GM21423 (cell line): ENCODE data around the gene SPHK2.
"Not testable (repeated sequence)": the region's sequence is repeated elsewhere in the genome, so short reads cannot be mapped to it uniquely, and the experiment has no call there.

ENCODE experiments used
- ATAC-seq: cut with Tn5 transposase; IDR thresholded peaks from one replicate; pipeline ENCODE4 v1.9.1; 2021; ENCODE audit warnings: mild to moderate bottlenecking, moderate library complexity; ENCODE audit not compliant: unreplicated experiment

Gene SPHK2

DNA sequence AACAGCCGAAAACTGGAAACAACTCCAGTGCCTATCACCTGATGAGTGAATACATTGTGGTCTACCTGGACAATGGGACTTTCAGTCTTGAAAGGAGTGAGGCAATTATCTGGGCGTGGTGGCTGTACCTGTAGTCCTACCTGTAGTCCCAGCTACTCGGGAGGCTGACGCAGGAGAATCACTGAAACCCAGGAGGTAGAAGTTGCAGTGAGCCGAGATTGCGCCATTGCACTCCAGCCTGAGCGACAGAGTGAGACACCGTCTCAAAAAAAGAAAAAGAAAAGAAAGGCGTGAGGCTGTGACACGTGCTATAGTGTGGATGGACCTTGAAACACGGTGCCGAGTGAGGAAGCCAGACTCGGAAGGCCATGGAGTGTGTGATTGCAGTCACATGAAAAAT is 57.6 kb downstream of the SPHK2 start:
- no peak for ATAC-seq

DNA sequence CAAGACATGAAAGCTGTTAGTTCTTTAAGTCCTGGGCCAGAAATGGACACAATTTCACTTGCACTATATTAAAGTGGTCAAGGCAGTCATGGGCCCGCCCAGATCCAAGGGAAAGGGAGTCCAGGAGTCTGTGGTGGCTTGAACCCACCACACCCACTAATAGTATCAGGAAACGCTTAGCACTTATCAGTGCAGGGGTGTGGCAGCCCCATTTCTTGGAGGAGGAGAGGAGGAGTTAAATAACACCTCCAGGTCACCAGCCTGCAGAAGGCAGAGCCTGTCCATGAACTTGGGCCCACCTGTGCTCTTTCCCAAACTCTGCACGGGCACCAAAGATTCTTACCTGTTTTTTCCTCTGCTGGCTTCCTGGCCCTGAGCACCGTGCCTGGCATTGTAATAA is 58.9 kb downstream of the SPHK2 start:
- ATAC-seq, result no peak

DNA sequence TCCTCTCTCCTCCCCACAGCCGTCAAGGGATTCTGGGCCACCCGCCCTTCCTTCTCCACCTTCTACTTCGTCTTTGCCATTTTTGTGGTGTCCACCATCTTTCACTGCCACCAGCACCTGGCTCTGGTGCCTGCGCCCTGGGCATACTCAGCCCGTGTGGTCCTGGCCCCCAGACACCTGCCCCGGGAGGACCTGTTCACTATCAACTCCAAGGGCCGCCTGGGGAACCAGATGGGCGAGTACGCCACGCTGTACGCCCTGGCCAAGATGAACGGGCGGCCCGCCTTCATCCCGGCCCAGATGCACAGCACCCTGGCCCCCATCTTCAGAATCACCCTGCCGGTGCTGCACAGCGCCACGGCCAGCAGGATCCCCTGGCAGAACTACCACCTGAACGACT is 60.7 kb downstream of the SPHK2 start:
- not testable (repeated sequence) for ATAC-seq
